Uterus (tissue), 2 donors: Measurements from ENCODE around the gene EFEMP1.

Experiments used
- CTCF ChIP-seq, 4 experiments: fragments of 200-600 bp in 2 of 4; fragments of 450-650 bp in 2 of 4; sonication (generic) in 2 of 4; IDR thresholded peaks; one replicate each; pipeline ENCODE4 v1.5.1; 2016 to 2019; ENCODE audit warnings: antibody characterized with exemption in 4 of 4, mild to moderate bottlenecking in 2 of 4, moderate library complexity in 1 of 4
- POLR2A ChIP-seq, 2 donors: fragments of 450-650 bp; IDR thresholded peaks; one replicate each; pipeline ENCODE4 v1.6.1; 2016; ENCODE audit warnings: antibody characterized with exemption in 2 of 2, mild to moderate bottlenecking in 1 of 2, moderate library complexity in 1 of 2

- TF ChIP-seq CTCF (IDR thresholded peaks at IDR 0.05), result no peak
- TF ChIP-seq POLR2A (IDR thresholded peaks at IDR 0.05), result no peak
Observed at GRCh38 chr2:55902429-55902828, 21.2 kb downstream of the EFEMP1 start.
